ENCODE data around the gene OTOG.

OTOG gene

GRCh38 chr11:17547051-17547577 is at the start of gene OTOG:
OTOG (plus strand) TSS chr11:17547259; CDS start chr11:17547373, 114 bp downstream.
- DNase-seq (ENCODE audit: extremely low spot score) = peak; percentile 72
- CTCF ChIA-PET = interaction anchor here (0.9 to 3.3 kb wide), 4 partner anchors 17 to 173 kb away, joined by 3 to 20 read pairs (median 4); no protein-coding TSS in a partner anchor
- POLR2A ChIA-PET = interaction anchor here (0.7 kb wide), 1 partner anchor 11 kb away, joined by 4 read pairs; no protein-coding TSS in a partner anchor
- 0 out of 2 replicates have a peak, but pooled peaks have one; percentile 35 for TF ChIP-seq HDGF (IDR thresholded peaks at IDR 0.05; ENCODE audit: borderline replicate concordance)
- peak; percentile 95 for TF ChIP-seq PKNOX1 (IDR thresholded peaks at IDR 0.05)
- TF ChIP-seq NFRKB (IDR thresholded peaks at IDR 0.05) = no peak

GRCh38 chr11:17498058-17498457 is 49.0 kb upstream of the OTOG start:
- DNase-seq (ENCODE audit: extremely low spot score) = no peak
- CTCF ChIA-PET = interaction anchor here (1.2 kb wide), 1 partner anchor 10 kb away, joined by 3 read pairs; no protein-coding TSS in a partner anchor

GRCh38 chr11:17498475-17498874 is 48.6 kb upstream of the OTOG start:
- CTCF ChIA-PET = interaction anchor here (1.2 kb wide), 1 partner anchor 9 kb away, joined by 3 read pairs; no protein-coding TSS in a partner anchor
- TF ChIP-seq FOXM1 (IDR thresholded peaks at IDR 0.05; ENCODE audit: borderline replicate concordance) = no peak
- TF ChIP-seq SUZ12 (IDR thresholded peaks at IDR 0.05) = no peak
- no peak for TF ChIP-seq HDGF (IDR thresholded peaks at IDR 0.05; ENCODE audit: borderline replicate concordance)
- TF ChIP-seq FOXA1 (IDR thresholded peaks at IDR 0.05) = no peak
- TF ChIP-seq NFRKB (IDR thresholded peaks at IDR 0.05) = no peak
- TF ChIP-seq ELF4 (IDR thresholded peaks at IDR 0.05) = no peak
- TF ChIP-seq LEF1 (IDR thresholded peaks at IDR 0.05; ENCODE audit: borderline replicate concordance) = no peak
- TF ChIP-seq SP1 (IDR thresholded peaks at IDR 0.05) = no peak
- TF ChIP-seq ARNT (IDR thresholded peaks at IDR 0.05) = no peak
- no peak for TF ChIP-seq FOXK2 (IDR thresholded peaks at IDR 0.05)
- TF ChIP-seq CTBP1 (IDR thresholded peaks at IDR 0.05; ENCODE audit: borderline replicate concordance) = no peak
- no peak for DNase-seq (ENCODE audit: extremely low spot score)
- POLR2A ChIA-PET = no interaction called here

More at GRCh38 chr11:17498058-17498457, 49.0 kb upstream of the OTOG start:
- POLR2A ChIA-PET = no interaction called here
- no peak for TF ChIP-seq CTBP1 (IDR thresholded peaks at IDR 0.05; ENCODE audit: borderline replicate concordance)
- no peak for TF ChIP-seq NFRKB (IDR thresholded peaks at IDR 0.05)
- TF ChIP-seq PKNOX1 (IDR thresholded peaks at IDR 0.05) = no peak
- TF ChIP-seq L3MBTL2 (conservative IDR thresholded peaks at IDR 0.05) = no peak
- TF ChIP-seq ARNT (IDR thresholded peaks at IDR 0.05) = no peak
- no peak for TF ChIP-seq ELF4 (IDR thresholded peaks at IDR 0.05)
- no peak for TF ChIP-seq FOXM1 (IDR thresholded peaks at IDR 0.05; ENCODE audit: borderline replicate concordance)
- no peak for TF ChIP-seq FOXK2 (IDR thresholded peaks at IDR 0.05)
- TF ChIP-seq FOXA1 (IDR thresholded peaks at IDR 0.05) = no peak
- no peak for TF ChIP-seq SUZ12 (IDR thresholded peaks at IDR 0.05)
- TF ChIP-seq TARDBP (IDR thresholded peaks at IDR 0.05) = no peak
- no peak for TF ChIP-seq LEF1 (IDR thresholded peaks at IDR 0.05; ENCODE audit: borderline replicate concordance)
- TF ChIP-seq SP1 (IDR thresholded peaks at IDR 0.05) = no peak
- TF ChIP-seq ZNF384 (IDR thresholded peaks at IDR 0.05) = no peak
- no peak for TF ChIP-seq BHLHE40 (IDR thresholded peaks at IDR 0.05; ENCODE audit: borderline replicate concordance)
- no peak for TF ChIP-seq HDGF (IDR thresholded peaks at IDR 0.05; ENCODE audit: borderline replicate concordance)

GRCh38 chr11:17500673-17501072 is 46.4 kb upstream of the OTOG start:
- ChIA-PET CTCF (no interaction called here), POLR2A (no interaction called here)
- no peak for DNase-seq (ENCODE audit: extremely low spot score)
- TF ChIP-seq FOXK2 (IDR thresholded peaks at IDR 0.05) = no peak
- no peak for TF ChIP-seq TARDBP (IDR thresholded peaks at IDR 0.05)
- TF ChIP-seq BHLHE40 (IDR thresholded peaks at IDR 0.05; ENCODE audit: borderline replicate concordance) = no peak
- TF ChIP-seq HDGF (IDR thresholded peaks at IDR 0.05; ENCODE audit: borderline replicate concordance) = no peak
- TF ChIP-seq ARNT (IDR thresholded peaks at IDR 0.05) = no peak
- TF ChIP-seq L3MBTL2 (conservative IDR thresholded peaks at IDR 0.05) = no peak
- TF ChIP-seq ZNF384 (IDR thresholded peaks at IDR 0.05) = no peak
- no peak for TF ChIP-seq NFRKB (IDR thresholded peaks at IDR 0.05)
- no peak for TF ChIP-seq LEF1 (IDR thresholded peaks at IDR 0.05; ENCODE audit: borderline replicate concordance)
- TF ChIP-seq ELF4 (IDR thresholded peaks at IDR 0.05) = no peak

- CTCF ChIA-PET = no interaction called here
- POLR2A ChIA-PET = no interaction called here
- no peak for TF ChIP-seq FOXK2 (IDR thresholded peaks at IDR 0.05)
- TF ChIP-seq SUZ12 (IDR thresholded peaks at IDR 0.05) = no peak
- no peak for TF ChIP-seq FOXA1 (IDR thresholded peaks at IDR 0.05)
- no peak for TF ChIP-seq LEF1 (IDR thresholded peaks at IDR 0.05; ENCODE audit: borderline replicate concordance)
- TF ChIP-seq ELF4 (IDR thresholded peaks at IDR 0.05) = no peak
- no peak for TF ChIP-seq ZNF384 (IDR thresholded peaks at IDR 0.05)
- no peak for TF ChIP-seq BHLHE40 (IDR thresholded peaks at IDR 0.05; ENCODE audit: borderline replicate concordance)
- TF ChIP-seq NFRKB (IDR thresholded peaks at IDR 0.05) = no peak
- TF ChIP-seq SP1 (IDR thresholded peaks at IDR 0.05) = no peak
- TF ChIP-seq PKNOX1 (IDR thresholded peaks at IDR 0.05) = no peak
- no peak for DNase-seq (ENCODE audit: extremely low spot score)
Observed at GRCh38 chr11:17502630-17503029, 44.4 kb upstream of the OTOG start.

- peak; percentile 80 for DNase-seq (ENCODE audit: extremely low spot score)
- TF ChIP-seq SUZ12 (IDR thresholded peaks at IDR 0.05) (no peak), FOXK2 (IDR thresholded peaks at IDR 0.05) (no peak), CTBP1 (IDR thresholded peaks at IDR 0.05; ENCODE audit: borderline replicate concordance) (no peak), PKNOX1 (IDR thresholded peaks at IDR 0.05) (no peak), ARNT (IDR thresholded peaks at IDR 0.05) (no peak), ZNF384 (IDR thresholded peaks at IDR 0.05) (peak; percentile 98)
- ChIA-PET CTCF (interaction anchor here (0.6 to 6.2 kb wide), 7 partner anchors 9 to 812 kb away, joined by 3 to 39 read pairs (median 4); partner anchors contain the start of gene KCNJ11), POLR2A (no interaction called here)
Observed at GRCh38 chr11:17504330-17505107, 42.5 kb upstream of the OTOG start.

Measured in HEK293T (cell line).